Measurements from ENCODE around the gene NRARP. TPM values are rescaled to one million over a fixed set of nuclear protein-coding genes. Genes with fewer than 3 reads are reported as not detected.

Gene NRARP
- total and polyA plus RNA-seq, 7 experiments from 2014 or later = 0.70 to 2.7 (median 1.7) TPM; not detected in 2

- peak; percentile 18 for ATAC-seq
- no peaks in the 10 kb centered on the region for H3K36me3 Mint-ChIP-seq
- Histone ChIP-seq H3K36me3 (ENCODE audit: control insufficient read depth in 2 of 3, insufficient read depth in 3 of 3, low read length in 3 of 3) (no peaks in the 10 kb centered on the region), H3K4me1 (ENCODE audit: control insufficient read depth in 2 of 2, insufficient read depth in 2 of 2, low read length in 2 of 2) (peaks cover 0 to 2% of the 10 kb centered on the region in 2 donors), H3K9me3 (ENCODE audit: control insufficient read depth in 2 of 3, low read length in 3 of 3) (no peaks in the 10 kb centered on the region), H3K27me3 (ENCODE audit: control insufficient read depth in 2 of 2, insufficient read depth in 2 of 2, low read length in 2 of 2) (no peaks in the 10 kb centered on the region), H3K27ac (ENCODE audit: low read depth, low read length) (no peak overlapping the region), H3K4me3 (ENCODE audit: low read length) (no peak overlapping the region)
- ChIA-PET CTCF (no interaction called here), POLR2A (no interaction called here)
- no peaks in the 10 kb centered on the region for H3K9me3 Mint-ChIP-seq
- no peak overlapping the region for H3K4me3 Mint-ChIP-seq
- no peak for DNase-seq
- intact Hi-C loops (cut with micrococcal nuclease) = no loop called here
- H3K27ac Mint-ChIP-seq = no peak overlapping the region
- H3K4me1 Mint-ChIP-seq = peaks cover 0 to 4% (median 0%) of the 10 kb centered on the region in 7 donors
- no peaks in the 10 kb centered on the region for H3K27me3 Mint-ChIP-seq
These were observed 9.3 kb upstream of the NRARP start for GRCh38 chr9:137311171-137311985.

DNA sequence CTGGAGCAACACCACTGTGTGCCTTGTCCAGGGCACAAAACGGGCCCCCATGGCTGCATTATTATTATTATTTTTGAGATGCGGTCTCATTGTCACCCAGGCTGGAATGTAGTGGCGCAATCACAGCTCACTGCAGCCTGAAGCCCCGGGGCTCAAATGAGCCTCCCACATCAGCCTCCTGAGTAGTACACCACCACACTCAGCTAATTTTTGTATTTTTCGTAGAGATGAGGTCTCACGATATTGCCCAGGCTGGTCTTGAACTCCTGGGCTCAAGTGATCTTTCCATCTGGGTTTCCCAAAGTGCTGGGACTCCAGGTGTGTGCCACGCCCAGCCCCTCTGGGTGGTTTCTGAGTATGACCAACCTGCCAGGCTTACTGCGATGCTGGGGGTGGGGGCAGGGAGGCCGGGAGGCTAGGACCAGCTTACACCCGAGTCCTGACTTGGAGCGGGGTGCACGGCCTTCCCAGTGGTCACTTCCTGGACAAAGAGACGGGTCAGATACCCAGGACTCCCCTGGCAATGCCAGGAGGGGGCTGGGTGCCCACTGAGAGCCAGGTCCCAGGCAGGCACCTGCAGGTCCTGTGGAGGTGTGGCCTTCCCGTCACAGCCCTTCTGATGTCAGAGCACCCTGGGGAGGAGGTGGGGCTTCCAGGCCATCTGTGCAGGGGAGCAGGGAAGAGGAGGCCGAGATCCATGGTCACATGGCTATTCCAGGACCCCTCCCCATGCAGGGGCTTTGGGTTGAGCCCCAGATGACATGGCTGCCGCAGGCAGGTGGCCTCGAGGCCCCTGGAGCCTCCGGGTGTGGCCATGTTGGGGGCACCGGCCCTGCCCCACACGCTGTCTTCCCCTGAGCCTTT lies 8.3 kb upstream of the NRARP start:
- peaks cover 0 to 11% of the 10 kb centered on the region in 2 donors for H3K4me1 ChIP-seq (ENCODE audit: control insufficient read depth in 2 of 2, insufficient read depth in 2 of 2, low read length in 2 of 2)
- Mint-ChIP-seq H3K27ac (no peak overlapping the region), H3K9me3 (no peaks in the 10 kb centered on the region), H3K36me3 (no peaks in the 10 kb centered on the region), H3K4me1 (peaks cover 0 to 6% (median 3%) of the 10 kb centered on the region in 7 donors), H3K27me3 (no peaks in the 10 kb centered on the region), H3K4me3 (no peak overlapping the region)
- DNase-seq = no peak
- H3K4me3 ChIP-seq (ENCODE audit: low read length) = no peak overlapping the region
- ChIA-PET CTCF (interaction anchor here (0.9 kb wide), 1 partner anchor 98 kb away, joined by 3 read pairs; no protein-coding TSS in a partner anchor), POLR2A (no interaction called here)
- ATAC-seq = no peak
- no peaks in the 10 kb centered on the region for H3K36me3 ChIP-seq (ENCODE audit: control insufficient read depth in 2 of 3, insufficient read depth in 3 of 3, low read length in 3 of 3)
- H3K9me3 ChIP-seq (ENCODE audit: control insufficient read depth in 2 of 3, low read length in 3 of 3) = no peaks in the 10 kb centered on the region
- intact Hi-C loops (cut with micrococcal nuclease) = no loop called here
- no peaks in the 10 kb centered on the region for H3K27me3 ChIP-seq (ENCODE audit: control insufficient read depth in 2 of 2, insufficient read depth in 2 of 2, low read length in 2 of 2)
- no peak overlapping the region for H3K27ac ChIP-seq (ENCODE audit: low read depth, low read length)

DNA sequence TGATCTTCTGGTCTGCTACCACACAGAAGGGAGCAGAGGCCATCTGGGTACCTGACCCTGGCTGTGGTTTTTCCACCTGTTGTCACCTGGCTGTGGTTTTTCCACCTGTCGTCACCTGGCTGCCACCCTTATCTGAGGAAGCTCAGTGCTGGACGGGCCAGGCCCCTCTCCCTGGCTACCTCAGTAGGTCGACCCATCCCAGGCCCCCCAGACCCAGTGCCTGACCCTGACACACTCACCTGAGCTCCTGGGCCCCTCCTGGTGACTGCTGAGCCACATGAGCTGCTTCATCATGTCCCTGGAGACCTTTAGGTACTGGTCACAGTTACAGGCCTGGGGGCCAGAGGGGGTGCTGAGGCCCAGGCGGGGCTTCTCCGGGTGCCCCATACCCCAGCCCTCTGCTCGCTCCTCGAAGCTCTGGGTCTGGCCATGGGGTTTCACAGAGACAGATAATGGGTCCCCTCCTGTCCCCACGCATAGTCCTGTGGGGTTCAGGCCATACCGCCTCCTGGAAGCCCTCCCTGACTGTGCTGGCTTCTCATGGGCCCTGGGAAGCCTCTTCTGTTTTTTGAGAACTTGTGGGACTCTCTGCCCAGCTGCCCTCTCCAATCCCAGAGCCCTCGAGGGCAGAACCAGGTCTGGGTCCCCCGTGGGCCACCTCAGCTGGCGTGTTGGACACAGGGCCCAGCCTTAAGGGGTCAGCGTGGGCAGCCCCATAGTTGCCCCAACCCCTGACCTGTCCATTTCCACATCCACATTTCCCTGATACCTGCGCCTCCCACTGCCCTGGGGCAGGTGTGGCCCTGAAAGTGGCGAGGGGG lies 7.5 kb upstream of the NRARP start:
- intact Hi-C loops (cut with micrococcal nuclease) = loop anchor here (10.0 kb wide), 2 partner anchors 225 to 245 kb away; partner anchors contain the start of genes MRPL41 (in 1 of the 2) and PNPLA7 (in 1 of the 2)

DNA sequence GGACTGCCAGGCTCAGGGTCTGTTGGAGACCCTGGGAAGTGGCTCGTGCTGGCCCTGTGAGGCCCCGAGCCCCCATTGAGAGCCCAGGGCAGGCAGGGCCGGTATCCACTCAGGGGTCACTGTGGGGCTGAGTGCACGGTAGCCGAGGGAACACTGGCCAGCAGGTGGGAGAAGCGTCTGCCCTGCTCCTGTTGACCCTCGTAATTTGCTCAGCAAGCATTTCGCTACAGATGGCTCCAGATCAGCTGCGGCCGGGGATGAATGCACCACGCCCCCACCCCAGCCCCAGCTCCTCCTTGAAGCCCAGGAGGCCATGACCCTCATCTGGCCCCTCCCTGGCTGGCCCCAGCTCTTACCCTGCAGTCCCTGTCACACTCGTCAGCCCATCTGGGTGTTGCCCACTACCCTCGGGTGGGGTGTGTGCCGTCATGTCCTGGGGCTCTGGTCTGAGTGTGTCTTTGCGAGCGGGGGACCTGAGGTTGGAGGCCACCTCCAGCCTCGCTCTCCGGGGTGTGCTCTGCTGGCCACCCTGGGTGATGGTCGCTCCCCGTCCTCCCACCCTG lies 6.1 kb upstream of the NRARP start:
- POLR2A ChIA-PET = no interaction called here
- H3K36me3 Mint-ChIP-seq = no peaks in the 10 kb centered on the region
- no peak overlapping the region for H3K4me3 Mint-ChIP-seq
- no peaks in the 10 kb centered on the region for H3K27me3 Mint-ChIP-seq
- H3K27ac Mint-ChIP-seq = no peak overlapping the region
- H3K4me3 ChIP-seq (ENCODE audit: low read length) = no peak overlapping the region
- no peak overlapping the region for H3K27ac ChIP-seq (ENCODE audit: low read depth, low read length)
- no peaks in the 10 kb centered on the region for H3K36me3 ChIP-seq (ENCODE audit: control insufficient read depth in 2 of 3, insufficient read depth in 3 of 3, low read length in 3 of 3)
- peaks cover 0 to 20% of the 10 kb centered on the region in 2 donors for H3K4me1 ChIP-seq (ENCODE audit: control insufficient read depth in 2 of 2, insufficient read depth in 2 of 2, low read length in 2 of 2)
- H3K27me3 ChIP-seq (ENCODE audit: control insufficient read depth in 2 of 2, insufficient read depth in 2 of 2, low read length in 2 of 2) = no peaks in the 10 kb centered on the region
- no peak for DNase-seq
- intact Hi-C loops (cut with micrococcal nuclease) = loop anchor here (10.0 kb wide), 2 partner anchors 227 to 247 kb away; partner anchors contain the start of genes MRPL41 (in 1 of the 2) and PNPLA7 (in 1 of the 2)
- no peak for ATAC-seq
- peaks cover 0 to 7% (median 4%) of the 10 kb centered on the region in 7 donors for H3K4me1 Mint-ChIP-seq
- CTCF ChIA-PET = interaction anchor here (1.1 kb wide), 1 partner anchor 12 kb away, joined by 5 read pairs; no protein-coding TSS in a partner anchor
- no peaks in the 10 kb centered on the region for H3K9me3 ChIP-seq (ENCODE audit: control insufficient read depth in 2 of 3, low read length in 3 of 3)
- H3K9me3 Mint-ChIP-seq = no peaks in the 10 kb centered on the region

More for the DNA sequence above, 7.5 kb upstream of the NRARP start:
- no peak for ATAC-seq
- H3K4me1 ChIP-seq (ENCODE audit: control insufficient read depth in 2 of 2, insufficient read depth in 2 of 2, low read length in 2 of 2) = peaks cover 0 to 20% of the 10 kb centered on the region in 2 donors
- H3K27ac ChIP-seq (ENCODE audit: low read depth, low read length) = no peak overlapping the region
- Mint-ChIP-seq H3K4me3 (no peak overlapping the region), H3K27ac (no peak overlapping the region), H3K36me3 (no peaks in the 10 kb centered on the region), H3K4me1 (peaks cover 0 to 7% (median 4%) of the 10 kb centered on the region in 7 donors), H3K9me3 (no peaks in the 10 kb centered on the region), H3K27me3 (no peaks in the 10 kb centered on the region)
- ChIA-PET CTCF (interaction anchor here (0.9 to 1.1 kb wide), 2 partner anchors 13 to 99 kb away, joined by 3 to 5 read pairs; no protein-coding TSS in a partner anchor), POLR2A (no interaction called here)
- DNase-seq = no peak
- no peak overlapping the region for H3K4me3 ChIP-seq (ENCODE audit: low read length)
- H3K36me3 ChIP-seq (ENCODE audit: control insufficient read depth in 2 of 3, insufficient read depth in 3 of 3, low read length in 3 of 3) = no peaks in the 10 kb centered on the region
- H3K27me3 ChIP-seq (ENCODE audit: control insufficient read depth in 2 of 2, insufficient read depth in 2 of 2, low read length in 2 of 2) = no peaks in the 10 kb centered on the region
- H3K9me3 ChIP-seq (ENCODE audit: control insufficient read depth in 2 of 3, low read length in 3 of 3) = no peaks in the 10 kb centered on the region

GRCh38 chr9:137307255-137308056 lies 5.4 kb upstream of the NRARP start:
- Mint-ChIP-seq H3K4me3 (peak overlapping the region in 3 of 10 donors; percentile 23 to 63 (median 41)), H3K36me3 (no peaks in the 10 kb centered on the region), H3K27me3 (no peaks in the 10 kb centered on the region), H3K9me3 (no peaks in the 10 kb centered on the region), H3K27ac (peak overlapping the region in 1 of 9 donors; percentile 11), H3K4me1 (peaks cover 0 to 7% (median 4%) of the 10 kb centered on the region in 7 donors)
- intact Hi-C loops (cut with micrococcal nuclease) = loop anchor here (10.0 kb wide), 2 partner anchors 227 to 247 kb away; partner anchors contain the start of genes MRPL41 (in 1 of the 2) and PNPLA7 (in 1 of the 2)
- Histone ChIP-seq H3K4me1 (ENCODE audit: control insufficient read depth in 2 of 2, insufficient read depth in 2 of 2, low read length in 2 of 2) (peaks cover 0 to 20% of the 10 kb centered on the region in 2 donors), H3K27ac (ENCODE audit: low read depth, low read length) (no peak overlapping the region), H3K4me3 (ENCODE audit: low read length) (no peak overlapping the region), H3K36me3 (ENCODE audit: control insufficient read depth in 2 of 3, insufficient read depth in 3 of 3, low read length in 3 of 3) (no peaks in the 10 kb centered on the region), H3K27me3 (ENCODE audit: control insufficient read depth in 2 of 2, insufficient read depth in 2 of 2, low read length in 2 of 2) (no peaks in the 10 kb centered on the region), H3K9me3 (ENCODE audit: control insufficient read depth in 2 of 3, low read length in 3 of 3) (no peaks in the 10 kb centered on the region)
- DNase-seq (no peak), ATAC-seq (no peak)
- CTCF ChIA-PET = no interaction called here
- POLR2A ChIA-PET = no interaction called here
